GM12878 (cell line): ENCODE results near the gene ADAT3. TPM values are rescaled to one million over a fixed set of nuclear protein-coding genes. Genes with fewer than 3 reads are reported as not detected.

Experiments
- BHLHE40 ChIP-seq, 2 experiments: fragments of 450-650 bp in 1 of 2; IDR thresholded peaks; 2 replicates each; pipeline ENCODE4 v1.6.1; 2011 to 2017; ENCODE audit warnings: low read depth in 2 of 2, borderline replicate concordance in 1 of 2, improper control_type of control experiment in 1 of 2, low read length in 1 of 2, mild to moderate bottlenecking in 1 of 2
- BRCA1 ChIP-seq: IDR thresholded peaks from 2 replicates; pipeline ENCODE4 v1.6.1; 2011; ENCODE audit warnings: low read depth, low read length, improper control_type of control experiment
- CBFB ChIP-seq: IDR thresholded peaks from 2 replicates; pipeline ENCODE4 v1.6.1; 2016; ENCODE audit warnings: antibody characterized with exemption, low read depth
- CHD2 ChIP-seq: IDR thresholded peaks from 2 replicates; pipeline ENCODE4 v1.6.1; 2011; ENCODE audit warnings: low read depth, low read length, improper control_type of control experiment, borderline replicate concordance
- CREM ChIP-seq: IDR thresholded peaks from 2 replicates; pipeline ENCODE4 v1.6.1; 2014; ENCODE audit warnings: antibody characterized with exemption, low read depth
- E2F8 ChIP-seq: fragments of 450-650 bp; IDR thresholded peaks from 2 replicates; pipeline ENCODE4 v1.6.1; 2018; ENCODE audit warnings: mild to moderate bottlenecking, low read depth, moderate library complexity; ENCODE audit not compliant: partially characterized antibody
- MEF2A ChIP-seq: IDR thresholded peaks from 2 replicates; pipeline ENCODE4 v1.6.1; 2011; ENCODE audit warnings: low read depth, mild to moderate bottlenecking, low read length, moderate library complexity; ENCODE audit not compliant: insufficient read depth
- MXI1 ChIP-seq: fragments of 150-350 bp; IDR thresholded peaks from 2 replicates; pipeline ENCODE4 v1.6.1; 2011; ENCODE audit warnings: low read depth, mild to moderate bottlenecking, inconsistent platforms, low read length, improper control_type of control experiment
- MYC ChIP-seq: IDR thresholded peaks from 2 replicates; pipeline ENCODE4 v1.6.1; 2011; ENCODE audit warnings: mild to moderate bottlenecking, low read length, moderate library complexity, inconsistent platforms; ENCODE audit not compliant: insufficient read depth, insufficient replicate concordance, insufficient read length, severe bottlenecking
- NBN ChIP-seq: fragments of 450-650 bp; IDR thresholded peaks from 2 replicates; pipeline ENCODE4 v1.6.1; 2016
- NFXL1 ChIP-seq: fragments of 450-650 bp; IDR thresholded peaks from 2 replicates; pipeline ENCODE4 v1.6.1; 2017; ENCODE audit warnings: antibody characterized with exemption, mild to moderate bottlenecking, borderline replicate concordance
- PAX5 ChIP-seq: IDR thresholded peaks from 2 replicates; pipeline ENCODE4 v1.6.1; 2011; ENCODE audit warnings: low read depth, low read length, borderline replicate concordance
- PBX3 ChIP-seq: IDR thresholded peaks from 2 replicates; pipeline ENCODE4 v1.6.1; 2011; ENCODE audit warnings: mild to moderate bottlenecking, low read depth, low read length, moderate library complexity; ENCODE audit not compliant: insufficient replicate concordance
- POLR2AphosphoS5 ChIP-seq: IDR thresholded peaks from 2 replicates; pipeline ENCODE4 v1.6.1; 2011; ENCODE audit warnings: mild to moderate bottlenecking, low read length, inconsistent platforms
- RELA ChIP-seq: fragments of 450-650 bp; IDR thresholded peaks from 2 replicates; pipeline ENCODE4 v1.8.0; 2014; ENCODE audit warnings: borderline replicate concordance; ENCODE audit not compliant: partially characterized antibody
- REST ChIP-seq: IDR thresholded peaks from 2 replicates; pipeline ENCODE4 v1.6.1; 2012; ENCODE audit warnings: mild to moderate bottlenecking, low read depth, low read length
- SIN3A ChIP-seq: IDR thresholded peaks from 2 replicates; pipeline ENCODE4 v1.6.1; 2012; ENCODE audit warnings: low read depth, low read length, improper control_type of control experiment
- SMAD5 ChIP-seq: IDR thresholded peaks from 2 replicates; pipeline ENCODE4 v1.6.1; 2016; ENCODE audit warnings: antibody characterized with exemption, low read depth
- SPI1 ChIP-seq: IDR thresholded peaks from 2 replicates; pipeline ENCODE4 v1.6.1; 2011; ENCODE audit warnings: low read depth, mild to moderate bottlenecking, low read length, moderate library complexity, borderline replicate concordance; ENCODE audit not compliant: insufficient read depth
- SUPT20H ChIP-seq: IDR thresholded peaks from 2 replicates; pipeline ENCODE4 v1.6.1; 2011; ENCODE audit warnings: low read depth, mild to moderate bottlenecking, low read length, moderate library complexity, borderline replicate concordance; ENCODE audit not compliant: control insufficient read depth
- WRNIP1 ChIP-seq: IDR thresholded peaks from 2 replicates; pipeline ENCODE4 v1.6.1; 2011; ENCODE audit warnings: low read depth, low read length, improper control_type of control experiment, borderline replicate concordance
- YBX1 ChIP-seq: fragments of 450-650 bp; IDR thresholded peaks from 2 replicates; pipeline ENCODE4 v1.6.1; 2016; ENCODE audit warnings: antibody characterized with exemption
- ZSCAN29 ChIP-seq: fragments of 450-650 bp; IDR thresholded peaks from 2 replicates; pipeline ENCODE4 v1.6.1; 2017; ENCODE audit warnings: mild to moderate bottlenecking, moderate library complexity
- polyA plus RNA-seq, 11 experiments: library from polyadenylated mRNA; depleted of rRNA in 4 of 11; unstranded in 6 of 11; stranded (reverse) in 5 of 11; fragments of >200 nt; fragmentation: Nextera tagmentation in 4 of 11; fragmentation: Illumina TruSeq in 1 of 11; extraction: Ambion mirVana in 4 of 11; extraction: Trizol in 1 of 11; gene quantifications; 1 replicate in 1 of 11; 2 replicates in 10 of 11; pipeline versions ENCODE4 v1.2.1 to v1.2.3, GENCODE V29; 2011 to 2016; ENCODE audit warnings: inconsistent platforms in 2 of 11, missing spikeins in 2 of 11, low read depth in 1 of 11
- total RNA-seq, 4 experiments: library from RNA; depleted of rRNA in 3 of 4; stranded (reverse); fragments of >200 nt in 3 of 4; fragmentation: Illumina TruSeq in 1 of 4; extraction: Trizol in 1 of 4; gene quantifications; 2 replicates each; pipeline versions ENCODE4 v1.2.1 to v1.2.3, GENCODE V29; 2013 to 2021

ADAT3 gene
- total and polyA plus RNA-seq, 10 of the 15 experiments (the other 5 are each of a cell fraction or from before 2014, with no cell fraction given), result 0.27 to 11.8 (median 7.7) TPM; not detected in 3

GRCh38 chr19:1905110-1905862 is at the start of gene ADAT3, which contains the start of gene SCAMP4 (continued):
- peak; percentile 90 for TF ChIP-seq PBX3
- TF ChIP-seq BRCA1, result peak; percentile 64; the same call in 1 of the 2 replicates
- no peak for TF ChIP-seq SUPT20H
- TF ChIP-seq PAX5, result peak; percentile 43; the same call in 1 of the 2 replicates
- peak; percentile 85 for TF ChIP-seq CREM
- no peak for TF ChIP-seq E2F8
- TF ChIP-seq REST, result no peak
- TF ChIP-seq POLR2AphosphoS5, result peak; percentile 43; the same call in 1 of the 2 replicates
- TF ChIP-seq SIN3A, result peak; percentile 16; the same call in 1 of the 2 replicates
- no peak for TF ChIP-seq WRNIP1
- TF ChIP-seq BHLHE40 (IDR thresholded peaks at IDR 0.05; ENCODE audit: borderline replicate concordance in 1 of 2, low read depth in 2 of 2, low read length in 1 of 2), result peak; percentile 83 to 94
- TF ChIP-seq CBFB, result peak; percentile 96
- TF ChIP-seq NFXL1, result no peak
- TF ChIP-seq RELA, result peak; percentile 48
- no peak for TF ChIP-seq MYC
- TF ChIP-seq YBX1, result no peak
- TF ChIP-seq NBN, result no peak
- no peak for TF ChIP-seq SMAD5
- TF ChIP-seq MXI1, result peak; percentile 69
- TF ChIP-seq SPI1, result 0 out of 2 replicates have a peak, but pooled peaks have one; percentile 6
- TF ChIP-seq MEF2A, result 0 out of 2 replicates have a peak, but pooled peaks have one; percentile 40
- peak; percentile 91 for TF ChIP-seq CHD2
- TF ChIP-seq ZSCAN29, result 0 out of 2 replicates have a peak, but pooled peaks have one; percentile 18
